ENCODE data around the gene TCFL5. TPM values are rescaled to one million over a fixed set of nuclear protein-coding genes. Genes with fewer than 3 reads are reported as not detected.
A peak's percentile ranks its signal among the peaks of the same experiment; 100 is the strongest.

The TCFL5 gene
- total and polyA plus RNA-seq, 2 donors from 2014 or later = 6.1 to 11.5 TPM

DNA sequence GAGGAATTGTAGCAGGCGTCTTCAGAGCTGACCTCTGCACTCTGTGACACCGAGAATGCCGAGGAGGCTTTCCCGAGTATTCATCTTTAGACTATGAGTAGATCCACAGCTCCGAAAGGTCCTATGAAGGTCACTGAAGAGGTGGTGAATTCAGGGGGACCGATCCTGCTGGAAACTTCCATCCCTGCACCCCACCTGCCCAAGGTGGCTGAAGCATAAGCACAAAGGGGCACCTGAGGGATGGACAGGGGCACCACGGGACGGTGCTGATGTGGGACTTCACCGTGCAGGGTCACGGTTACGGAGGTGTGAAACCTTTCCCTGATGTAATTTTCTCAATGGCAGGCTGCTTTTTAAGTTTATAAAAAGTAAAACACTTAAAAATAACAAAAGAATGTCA, 40.3 kb upstream of the TCFL5 start:
- TF ChIP-seq, protein P1, sequence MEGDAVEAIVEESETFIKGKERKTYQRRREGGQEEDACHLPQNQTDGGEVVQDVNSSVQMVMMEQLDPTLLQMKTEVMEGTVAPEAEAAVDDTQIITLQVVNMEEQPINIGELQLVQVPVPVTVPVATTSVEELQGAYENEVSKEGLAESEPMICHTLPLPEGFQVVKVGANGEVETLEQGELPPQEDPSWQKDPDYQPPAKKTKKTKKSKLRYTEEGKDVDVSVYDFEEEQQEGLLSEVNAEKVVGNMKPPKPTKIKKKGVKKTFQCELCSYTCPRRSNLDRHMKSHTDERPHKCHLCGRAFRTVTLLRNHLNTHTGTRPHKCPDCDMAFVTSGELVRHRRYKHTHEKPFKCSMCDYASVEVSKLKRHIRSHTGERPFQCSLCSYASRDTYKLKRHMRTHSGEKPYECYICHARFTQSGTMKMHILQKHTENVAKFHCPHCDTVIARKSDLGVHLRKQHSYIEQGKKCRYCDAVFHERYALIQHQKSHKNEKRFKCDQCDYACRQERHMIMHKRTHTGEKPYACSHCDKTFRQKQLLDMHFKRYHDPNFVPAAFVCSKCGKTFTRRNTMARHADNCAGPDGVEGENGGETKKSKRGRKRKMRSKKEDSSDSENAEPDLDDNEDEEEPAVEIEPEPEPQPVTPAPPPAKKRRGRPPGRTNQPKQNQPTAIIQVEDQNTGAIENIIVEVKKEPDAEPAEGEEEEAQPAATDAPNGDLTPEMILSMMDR (IDR thresholded peaks at IDR 0.05; ENCODE audit: borderline replicate concordance, extremely low read depth, insufficient read depth) = no peak
- no peak overlapping the region for H3K9ac ChIP-seq (ENCODE audit: low read length in 3 of 3)
- H3K9me3 ChIP-seq (ENCODE audit: control insufficient read depth in 2 of 3, insufficient read depth in 1 of 3, low read length in 3 of 3) = no peaks in the 10 kb centered on the region
- H3K27me3 ChIP-seq (ENCODE audit: control insufficient read depth, insufficient read depth, low read length) = no peaks in the 10 kb centered on the region
- H3K36me3 ChIP-seq (ENCODE audit: control insufficient read depth in 2 of 3, insufficient read depth in 3 of 3, low read length in 3 of 3) = peaks cover 6 to 38% (median 34%) of the 10 kb centered on the region in 3 donors
- H3K27ac ChIP-seq (ENCODE audit: low read depth in 2 of 2, low read length in 2 of 2) = no peak overlapping the region
- DNase-seq = no peak
- no peak for FAIRE-seq
- H3K4me1 ChIP-seq (ENCODE audit: control insufficient read depth in 2 of 3, insufficient read depth in 2 of 3, low read depth in 1 of 3, low read length in 3 of 3) = peaks cover 0 to 13% (median 0%) of the 10 kb centered on the region in 3 donors
- no peak overlapping the region for H3K4me3 ChIP-seq (ENCODE audit: low read length in 3 of 3)
- intact Hi-C loops (cut with DNase I) = no loop called here

DNA sequence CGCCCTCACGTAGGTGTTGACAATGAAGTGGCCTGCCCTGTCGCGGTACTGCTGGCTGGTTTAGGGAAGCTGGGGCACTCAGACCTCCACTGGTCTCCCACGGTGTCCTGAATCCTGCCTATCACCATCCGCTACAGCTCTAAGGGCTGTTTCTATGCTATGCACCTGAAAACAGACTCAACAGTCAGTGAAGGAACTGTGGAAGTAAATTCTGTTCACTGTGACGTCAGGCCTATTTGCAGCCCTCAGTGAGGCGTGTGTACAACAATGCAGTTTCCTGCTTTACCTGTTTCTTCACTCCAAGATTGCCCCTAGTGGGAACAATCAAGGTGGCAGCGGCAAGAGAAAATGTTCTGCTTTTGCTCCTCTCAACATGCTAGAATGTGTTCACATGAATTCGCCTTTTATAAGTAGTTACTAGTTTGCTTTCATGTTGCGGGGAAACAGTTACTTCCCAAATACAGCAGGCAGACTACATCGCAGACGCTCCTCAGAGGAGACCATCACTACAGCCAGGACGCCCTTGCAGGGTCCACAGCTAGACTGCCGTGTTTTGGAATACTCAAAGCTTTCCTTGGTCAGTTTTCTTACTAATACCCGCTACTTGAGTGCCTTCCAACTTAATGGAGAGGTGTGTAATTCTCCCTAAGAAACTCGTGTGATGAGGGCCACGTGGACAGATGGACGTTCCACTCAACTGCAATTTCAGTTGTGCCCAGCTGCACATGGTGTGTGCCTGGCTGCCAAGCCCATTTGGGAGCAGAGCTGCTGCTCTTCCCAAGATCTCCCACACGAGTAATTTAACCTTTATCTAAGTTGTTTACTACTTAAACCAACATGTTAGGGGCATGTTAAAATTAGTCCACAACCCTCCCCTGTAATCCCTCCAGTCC, 39.3 kb upstream of the TCFL5 start:
- FAIRE-seq = no peak
- no peak overlapping the region for H3K9ac ChIP-seq (ENCODE audit: low read length in 3 of 3)
- TF ChIP-seq, protein P1 (IDR thresholded peaks at IDR 0.05; ENCODE audit: borderline replicate concordance, extremely low read depth, insufficient read depth) = peak; percentile 21
- peaks cover 0 to 13% (median 0%) of the 10 kb centered on the region in 3 donors for H3K4me1 ChIP-seq (ENCODE audit: control insufficient read depth in 2 of 3, insufficient read depth in 2 of 3, low read depth in 1 of 3, low read length in 3 of 3)
- H3K36me3 ChIP-seq (ENCODE audit: control insufficient read depth in 2 of 3, insufficient read depth in 3 of 3, low read length in 3 of 3) = peaks cover 6 to 32% (median 28%) of the 10 kb centered on the region in 3 donors
- intact Hi-C loops (cut with DNase I) = no loop called here
- H3K4me3 ChIP-seq (ENCODE audit: low read length in 3 of 3) = peak overlapping the region in 1 of 3 donors; percentile 3
- no peaks in the 10 kb centered on the region for H3K9me3 ChIP-seq (ENCODE audit: control insufficient read depth in 2 of 3, insufficient read depth in 1 of 3, low read length in 3 of 3)
- peak overlapping the region; percentile 59 to 72 for H3K27ac ChIP-seq (ENCODE audit: low read depth in 2 of 2, low read length in 2 of 2)
- no peaks in the 10 kb centered on the region for H3K27me3 ChIP-seq (ENCODE audit: control insufficient read depth, insufficient read depth, low read length)
- DNase-seq = peak in 3 of 5 donors; percentile 56 to 79 (median 77)

DNA sequence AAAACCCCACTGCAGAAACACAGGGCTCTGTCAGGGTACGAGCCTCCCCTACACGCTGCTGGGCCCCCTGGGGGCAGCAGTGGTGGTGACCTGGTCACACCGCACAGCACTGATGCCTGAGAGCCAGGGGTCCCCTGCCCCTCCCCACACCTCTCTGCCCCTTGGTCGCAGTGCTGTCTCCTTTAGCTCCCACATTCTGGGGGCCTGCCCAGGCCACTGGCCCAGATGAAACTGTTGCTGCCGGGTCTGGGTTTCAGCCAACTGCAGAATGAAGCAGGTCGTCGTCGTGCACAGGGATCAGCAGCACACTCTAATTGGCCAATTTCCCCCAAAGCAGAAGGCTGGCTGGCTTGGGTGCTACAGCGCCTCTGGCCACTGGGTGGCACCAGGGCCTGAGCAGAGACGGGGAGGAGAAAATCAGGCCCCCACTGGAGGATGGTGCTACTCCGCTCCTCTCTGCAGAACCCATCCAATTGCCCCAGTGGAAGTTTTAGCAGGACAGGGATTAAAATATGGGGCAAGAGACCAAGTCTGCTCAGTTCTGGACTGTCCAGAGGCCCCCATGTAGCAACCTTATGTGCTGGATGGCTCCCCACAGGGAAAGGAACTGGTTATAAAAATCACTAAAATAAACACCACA, 38.5 kb upstream of the TCFL5 start:
- H3K36me3 ChIP-seq (ENCODE audit: control insufficient read depth in 2 of 3, insufficient read depth in 3 of 3, low read length in 3 of 3) = peaks cover 1 to 25% (median 25%) of the 10 kb centered on the region in 3 donors
- peaks cover 0 to 13% (median 0%) of the 10 kb centered on the region in 3 donors for H3K4me1 ChIP-seq (ENCODE audit: control insufficient read depth in 2 of 3, insufficient read depth in 2 of 3, low read depth in 1 of 3, low read length in 3 of 3)
- H3K9ac ChIP-seq (ENCODE audit: low read length in 3 of 3) = no peak overlapping the region
- H3K27me3 ChIP-seq (ENCODE audit: control insufficient read depth, insufficient read depth, low read length) = no peaks in the 10 kb centered on the region
- intact Hi-C loops (cut with DNase I) = no loop called here
- peak overlapping the region; percentile 59 to 72 for H3K27ac ChIP-seq (ENCODE audit: low read depth in 2 of 2, low read length in 2 of 2)
- H3K4me3 ChIP-seq (ENCODE audit: low read length in 3 of 3) = peak overlapping the region in 1 of 3 donors; percentile 3
- DNase-seq (peak; percentile 82 to 89 (median 84)), FAIRE-seq (no peak)
- TF ChIP-seq, protein P1 (IDR thresholded peaks at IDR 0.05; ENCODE audit: borderline replicate concordance, extremely low read depth, insufficient read depth) = peak; percentile 87
- H3K9me3 ChIP-seq (ENCODE audit: control insufficient read depth in 2 of 3, insufficient read depth in 1 of 3, low read length in 3 of 3) = no peaks in the 10 kb centered on the region
